Osteoblast (primary cell): Measurements from ENCODE around the gene ANKRD13A. TPM values are rescaled to one million over a fixed set of nuclear protein-coding genes. Genes with fewer than 3 reads are reported as not detected.

Experiments
- DNase-seq: peaks from one replicate; pipeline ENCODE4 v3.0.0; 2011; ENCODE audit warnings: low spot score, mixed read lengths; ENCODE audit not compliant: insufficient read length; ENCODE audit errors: missing footprints
- H2AFZ ChIP-seq: 2 replicates; pipeline ENCODE4 v1.6.0; 2011; ENCODE audit warnings: mild to moderate bottlenecking, low read length
- H3K27ac ChIP-seq: 2 replicates; pipeline ENCODE4 v1.5.1; 2011; ENCODE audit warnings: mild to moderate bottlenecking, low read depth, low read length, moderate library complexity
- H3K27me3 ChIP-seq: 2 replicates; pipeline ENCODE4 v1.6.0; 2012; ENCODE audit warnings: mild to moderate bottlenecking, control low read depth, inconsistent platforms, low read length, moderate library complexity; ENCODE audit not compliant: insufficient read depth
- H3K36me3 ChIP-seq: 2 replicates; pipeline ENCODE4 v1.5.1; 2011; ENCODE audit warnings: mild to moderate bottlenecking, low read length, control low read depth, moderate library complexity; ENCODE audit not compliant: insufficient read depth
- H3K4me1 ChIP-seq: 2 replicates; pipeline ENCODE4 v1.5.1; 2011; ENCODE audit warnings: mild to moderate bottlenecking, low read length, control low read depth, moderate library complexity; ENCODE audit not compliant: insufficient read depth
- H3K4me2 ChIP-seq: 2 replicates; pipeline ENCODE4 v1.6.0; 2011; ENCODE audit warnings: mild to moderate bottlenecking, low read length; ENCODE audit not compliant: insufficient read depth
- H3K4me3 ChIP-seq: fragments of 200-600 bp; sonication (generic); 3 replicates; pipeline ENCODE4 v1.5.1; 2012; ENCODE audit warnings: mild to moderate bottlenecking, low read length, inconsistent platforms; ENCODE audit not compliant: insufficient read depth
- H3K79me2 ChIP-seq: 2 replicates; pipeline ENCODE4 v1.6.0; 2012; ENCODE audit warnings: mild to moderate bottlenecking, low read length, control low read depth, inconsistent platforms; ENCODE audit not compliant: insufficient read depth
- H3K9me3 ChIP-seq: 2 replicates; pipeline ENCODE4 v1.5.1; 2011; ENCODE audit warnings: low read depth, low read length, control low read depth
- H4K20me1 ChIP-seq: 2 replicates; pipeline ENCODE4 v1.6.0; 2012; ENCODE audit warnings: mild to moderate bottlenecking, low read length, control low read depth; ENCODE audit not compliant: insufficient read depth
- CTCF ChIP-seq: IDR thresholded peaks from 2 replicates; pipeline ENCODE4 v1.5.1; 2011; ENCODE audit warnings: mild to moderate bottlenecking, low read depth, low read length, moderate library complexity; ENCODE audit errors: extremely low read depth
- total RNA-seq: library from RNA; depleted of rRNA; stranded (reverse); fragments of >200 nt; gene quantifications from 2 replicates; pipeline ENCODE4 v1.2.3, GENCODE V29; 2012

ANKRD13A gene
- total RNA-seq, 1 donor: 94.1 TPM

- no peak for DNase-seq
- Histone ChIP-seq H3K9me3 (no peaks in the 10 kb centered on the region), H3K79me2 (peaks cover 10% of the 10 kb centered on the region), H3K27ac (no peak overlapping the region), H3K36me3 (peaks cover 78% of the 10 kb centered on the region), H4K20me1 (peaks cover 4% of the 10 kb centered on the region), H3K4me3 (no peak overlapping the region), H3K4me2 (no peak overlapping the region), H2AFZ (no peak overlapping the region), H3K4me1 (peaks cover 13% of the 10 kb centered on the region), H3K27me3 (no peaks in the 10 kb centered on the region)
- TF ChIP-seq CTCF: no peak
These were observed 30.1 kb downstream of the ANKRD13A start for GRCh38 chr12:110029290-110029815.

GRCh38 chr12:110033888-110034287 is 34.7 kb downstream of the ANKRD13A start:
- no peak overlapping the region for H3K4me3 ChIP-seq
- no peak for DNase-seq
- TF ChIP-seq CTCF: no peak
- no peaks in the 10 kb centered on the region for H3K9me3 ChIP-seq
- no peak overlapping the region for H3K4me2 ChIP-seq
- H2AFZ ChIP-seq: no peak overlapping the region
- H4K20me1 ChIP-seq: no peaks in the 10 kb centered on the region
- peaks cover 23% of the 10 kb centered on the region for H3K79me2 ChIP-seq
- no peaks in the 10 kb centered on the region for H3K27me3 ChIP-seq
- H3K36me3 ChIP-seq: peaks cover 92% of the 10 kb centered on the region
- H3K4me1 ChIP-seq: peaks cover 13% of the 10 kb centered on the region
- no peak overlapping the region for H3K27ac ChIP-seq

- Histone ChIP-seq H2AFZ (no peak overlapping the region), H3K27me3 (no peaks in the 10 kb centered on the region), H3K27ac (no peak overlapping the region), H3K4me2 (no peak overlapping the region), H3K4me3 (no peak overlapping the region), H3K79me2 (peaks cover 30% of the 10 kb centered on the region), H3K4me1 (peaks cover 23% of the 10 kb centered on the region), H3K9me3 (no peaks in the 10 kb centered on the region), H4K20me1 (peaks cover 6% of the 10 kb centered on the region), H3K36me3 (peaks cover 85% of the 10 kb centered on the region)
- no peak for DNase-seq
- no peak for TF ChIP-seq CTCF
These were observed 36.4 kb downstream of the ANKRD13A start for GRCh38 chr12:110035534-110036104.

- Histone ChIP-seq H4K20me1 (peaks cover 6% of the 10 kb centered on the region), H3K4me3 (no peak overlapping the region), H3K27me3 (no peaks in the 10 kb centered on the region), H3K79me2 (peaks cover 41% of the 10 kb centered on the region), H3K4me1 (peaks cover 23% of the 10 kb centered on the region), H3K9me3 (no peaks in the 10 kb centered on the region), H2AFZ (no peak overlapping the region), H3K27ac (peak overlapping the region; percentile 98), H3K36me3 (peaks cover 81% of the 10 kb centered on the region), H3K4me2 (no peak overlapping the region)
- no peak for DNase-seq
- no peak for TF ChIP-seq CTCF
These were observed 38.1 kb downstream of the ANKRD13A start for GRCh38 chr12:110037315-110037714.
